Measurements from ENCODE around the gene RFPL2.
"Not testable (repeated sequence)": the region's sequence is repeated elsewhere in the genome, so short reads cannot be mapped to it uniquely, and the experiment has no call there.

DNA sequence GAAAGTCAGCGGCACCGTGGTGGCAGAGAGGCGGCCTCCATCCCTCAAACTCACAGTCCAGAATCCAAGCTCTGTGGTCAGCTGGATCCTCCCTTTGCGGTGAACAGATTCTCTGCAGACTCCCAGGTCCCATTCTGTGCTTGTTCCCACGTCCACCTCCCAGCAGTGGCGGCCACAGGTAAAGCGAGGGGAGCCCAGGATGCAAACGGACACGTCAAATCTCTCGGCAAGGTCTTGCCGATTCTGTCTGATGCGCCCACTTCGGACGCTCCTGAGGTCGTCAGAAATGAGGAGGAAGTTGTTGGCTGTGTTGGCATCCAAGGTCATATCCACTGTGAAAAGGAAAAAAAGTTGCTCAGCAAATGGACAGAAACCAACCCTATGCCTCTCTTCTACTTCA, 13.9 kb downstream of the RFPL2 start:
- not testable (repeated sequence) for TF ChIP-seq EZH2 (optimal IDR thresholded peaks at IDR 0.05; ENCODE audit: low read depth, low read length)
- TF ChIP-seq, protein P1, sequence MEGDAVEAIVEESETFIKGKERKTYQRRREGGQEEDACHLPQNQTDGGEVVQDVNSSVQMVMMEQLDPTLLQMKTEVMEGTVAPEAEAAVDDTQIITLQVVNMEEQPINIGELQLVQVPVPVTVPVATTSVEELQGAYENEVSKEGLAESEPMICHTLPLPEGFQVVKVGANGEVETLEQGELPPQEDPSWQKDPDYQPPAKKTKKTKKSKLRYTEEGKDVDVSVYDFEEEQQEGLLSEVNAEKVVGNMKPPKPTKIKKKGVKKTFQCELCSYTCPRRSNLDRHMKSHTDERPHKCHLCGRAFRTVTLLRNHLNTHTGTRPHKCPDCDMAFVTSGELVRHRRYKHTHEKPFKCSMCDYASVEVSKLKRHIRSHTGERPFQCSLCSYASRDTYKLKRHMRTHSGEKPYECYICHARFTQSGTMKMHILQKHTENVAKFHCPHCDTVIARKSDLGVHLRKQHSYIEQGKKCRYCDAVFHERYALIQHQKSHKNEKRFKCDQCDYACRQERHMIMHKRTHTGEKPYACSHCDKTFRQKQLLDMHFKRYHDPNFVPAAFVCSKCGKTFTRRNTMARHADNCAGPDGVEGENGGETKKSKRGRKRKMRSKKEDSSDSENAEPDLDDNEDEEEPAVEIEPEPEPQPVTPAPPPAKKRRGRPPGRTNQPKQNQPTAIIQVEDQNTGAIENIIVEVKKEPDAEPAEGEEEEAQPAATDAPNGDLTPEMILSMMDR (IDR thresholded peaks at IDR 0.05; ENCODE audit: low read length) = not testable (repeated sequence)
